GM20431 (cell line): Measurements from ENCODE around the gene CUBN.

Source experiments
- in situ Hi-C: fragments of 300-500 bp; cut with MseI, MboI; formaldehyde crosslinking; loops from one replicate; pipeline ENCODE4 v1.15.0; 2020; ENCODE audit warnings: low sequenced_read_pairs; ENCODE audit not compliant: unreplicated experiment

Gene CUBN

DNA sequence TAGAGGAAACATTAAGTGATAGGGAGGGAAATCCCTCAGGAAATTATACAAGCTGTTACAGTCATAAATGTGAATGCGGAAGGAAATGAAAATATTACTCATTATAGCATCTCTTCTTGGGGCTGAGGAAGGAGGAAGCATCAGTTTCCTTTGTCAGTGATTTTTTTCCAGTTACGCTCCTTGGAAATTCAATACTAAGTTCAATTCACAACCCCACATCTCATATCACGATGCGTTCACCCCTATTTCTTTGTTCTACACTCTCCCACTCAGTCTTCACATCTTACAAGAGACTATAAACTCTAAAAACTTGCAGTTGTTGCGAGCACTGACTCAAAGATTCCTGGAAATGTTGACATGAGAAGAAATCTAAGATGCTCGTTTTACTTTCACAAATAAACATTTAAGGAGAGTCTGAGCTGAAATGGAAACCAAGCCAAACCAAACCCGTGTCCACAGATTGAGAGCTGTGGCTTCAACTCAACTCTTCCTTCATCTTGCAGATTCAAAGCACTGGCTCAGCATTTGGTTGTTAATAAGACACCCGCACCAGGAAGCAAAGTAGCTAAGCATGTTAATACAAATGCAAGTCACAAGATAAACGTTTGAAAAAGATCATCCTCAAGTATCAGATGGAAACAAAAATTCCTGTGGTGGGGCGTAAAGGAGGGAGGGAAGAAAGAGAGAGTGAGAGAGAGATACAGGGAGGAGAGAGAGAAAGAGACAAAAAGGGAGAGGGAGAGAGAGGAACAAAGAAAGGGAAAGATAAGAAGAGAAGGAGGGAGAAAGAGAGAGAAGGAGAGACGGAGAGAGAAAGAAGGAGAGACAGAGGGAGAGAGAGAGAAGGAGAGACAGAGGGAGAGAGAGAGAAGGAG, 162.4 kb downstream of the CUBN start:
- in situ Hi-C loops, result no loop called here

DNA sequence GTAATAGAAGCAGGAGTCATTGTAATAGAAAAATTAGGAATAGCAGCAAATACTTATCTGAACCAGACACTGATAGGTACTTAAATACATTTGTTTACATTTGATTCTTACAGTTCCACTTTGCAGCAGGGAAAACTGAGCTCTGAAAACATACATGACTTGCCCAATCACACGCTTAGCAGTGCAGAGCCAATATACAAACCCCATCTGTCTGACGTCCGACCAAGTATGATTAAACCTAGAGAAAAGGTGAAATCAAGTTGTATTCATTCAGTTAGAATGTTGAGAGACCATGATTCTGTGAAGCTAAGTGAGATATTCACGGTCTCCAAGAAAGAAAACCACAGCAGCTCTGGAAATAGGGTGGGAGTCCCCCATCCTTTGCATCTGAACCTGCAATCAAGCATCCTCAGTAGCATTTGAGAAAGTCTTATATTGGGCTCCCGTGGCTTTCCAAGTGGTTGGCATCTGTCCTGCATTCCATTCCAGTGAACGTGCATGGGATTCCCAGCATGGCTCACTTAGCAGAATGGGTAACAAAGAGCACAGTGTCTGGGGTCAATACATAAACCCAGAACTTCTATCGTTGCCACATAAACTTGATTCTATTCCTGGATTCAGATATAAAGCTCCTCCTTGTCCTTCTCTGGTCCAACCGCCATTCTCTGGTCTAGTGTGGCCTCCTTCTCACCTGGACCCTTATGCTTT, 163.7 kb downstream of the CUBN start:
- in situ Hi-C loops, result no loop called here

DNA sequence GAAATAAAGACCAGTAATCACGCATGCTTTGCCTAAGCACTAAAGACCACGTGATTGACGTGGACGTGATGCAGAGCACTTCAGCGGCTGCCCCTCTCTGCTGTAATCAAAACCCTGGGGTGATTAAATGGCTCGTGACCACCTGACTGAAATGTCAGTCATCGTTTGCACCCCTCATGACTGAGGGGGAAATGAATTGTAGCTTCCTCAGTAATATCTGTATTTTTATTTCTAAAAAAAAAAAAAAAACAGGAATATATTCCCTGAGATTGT, 164.3 kb downstream of the CUBN start:
- in situ Hi-C loops, result no loop called here

DNA sequence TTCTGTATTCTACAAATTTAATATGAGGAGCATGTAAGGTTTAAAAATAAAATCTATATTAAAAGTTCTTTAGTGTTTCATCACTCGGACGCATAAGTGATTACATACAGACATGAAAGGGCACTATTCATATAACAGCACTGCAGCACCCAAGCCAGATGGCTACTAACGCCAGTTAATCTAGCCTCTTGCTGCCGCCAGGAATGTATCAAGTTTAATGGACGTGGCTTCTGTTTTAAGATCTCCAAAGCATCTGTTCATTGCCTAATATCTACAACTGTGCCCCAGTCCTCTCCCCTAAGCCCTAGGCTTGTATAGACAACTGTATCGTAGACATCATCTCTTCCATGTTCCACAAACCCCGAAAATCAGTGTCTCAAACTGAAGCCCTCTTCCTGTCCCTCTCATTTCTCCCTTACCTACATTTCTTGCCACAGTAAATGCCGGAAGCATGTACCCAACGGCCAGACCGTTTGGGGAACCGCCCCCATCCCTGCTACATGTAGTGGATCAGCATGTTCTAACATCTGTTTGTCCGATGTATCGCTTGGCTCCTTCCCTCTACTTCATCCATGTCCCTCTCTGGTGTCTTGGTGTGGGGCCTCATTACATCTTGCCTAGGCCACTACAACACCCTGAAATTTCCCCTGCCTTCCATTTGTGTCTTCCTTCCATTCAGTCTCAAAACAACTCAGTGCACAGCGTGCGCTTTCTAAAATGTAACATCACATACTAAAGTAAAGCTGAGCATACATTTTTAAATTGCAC, 164.9 kb downstream of the CUBN start:
- in situ Hi-C loops, result no loop called here

DNA sequence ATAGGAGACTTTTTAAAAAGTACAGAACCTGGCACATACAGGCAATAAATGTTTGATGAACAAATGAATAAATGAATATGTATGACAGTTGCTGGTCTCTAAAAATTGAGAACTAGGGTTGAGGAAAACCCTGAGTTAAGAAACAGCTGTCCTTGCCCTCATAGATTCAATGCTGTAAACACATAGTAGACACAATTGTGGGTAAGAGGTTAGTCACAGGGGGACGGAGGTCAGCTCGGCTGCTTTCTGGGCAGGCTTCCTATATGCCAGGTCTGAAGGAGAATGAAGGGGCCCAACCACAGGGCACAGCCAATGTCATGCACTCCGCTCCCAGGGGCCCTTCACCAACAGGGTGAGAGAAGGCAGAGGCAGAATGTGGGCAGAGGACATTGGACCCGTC, 169.1 kb downstream of the CUBN start:
- in situ Hi-C loops, result no loop called here

DNA sequence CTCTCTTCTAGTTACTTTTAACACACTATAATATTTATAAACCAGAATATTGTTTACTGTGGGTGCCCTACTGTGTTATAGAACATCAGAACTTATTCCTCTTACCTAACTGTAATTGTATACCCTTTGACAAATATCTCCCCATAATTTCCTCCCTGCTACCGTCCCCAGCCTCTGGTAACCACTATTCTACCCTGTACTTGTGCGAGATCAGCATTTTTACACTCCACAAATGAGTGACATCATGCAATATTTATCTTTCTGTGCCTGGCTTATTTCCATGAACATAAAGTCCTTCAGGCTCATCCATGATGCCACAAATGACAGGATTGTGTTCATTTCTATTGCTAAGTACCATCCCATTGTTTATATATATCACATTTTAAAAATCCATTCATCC, 172.6 kb downstream of the CUBN start:
- in situ Hi-C loops, result no loop called here

DNA sequence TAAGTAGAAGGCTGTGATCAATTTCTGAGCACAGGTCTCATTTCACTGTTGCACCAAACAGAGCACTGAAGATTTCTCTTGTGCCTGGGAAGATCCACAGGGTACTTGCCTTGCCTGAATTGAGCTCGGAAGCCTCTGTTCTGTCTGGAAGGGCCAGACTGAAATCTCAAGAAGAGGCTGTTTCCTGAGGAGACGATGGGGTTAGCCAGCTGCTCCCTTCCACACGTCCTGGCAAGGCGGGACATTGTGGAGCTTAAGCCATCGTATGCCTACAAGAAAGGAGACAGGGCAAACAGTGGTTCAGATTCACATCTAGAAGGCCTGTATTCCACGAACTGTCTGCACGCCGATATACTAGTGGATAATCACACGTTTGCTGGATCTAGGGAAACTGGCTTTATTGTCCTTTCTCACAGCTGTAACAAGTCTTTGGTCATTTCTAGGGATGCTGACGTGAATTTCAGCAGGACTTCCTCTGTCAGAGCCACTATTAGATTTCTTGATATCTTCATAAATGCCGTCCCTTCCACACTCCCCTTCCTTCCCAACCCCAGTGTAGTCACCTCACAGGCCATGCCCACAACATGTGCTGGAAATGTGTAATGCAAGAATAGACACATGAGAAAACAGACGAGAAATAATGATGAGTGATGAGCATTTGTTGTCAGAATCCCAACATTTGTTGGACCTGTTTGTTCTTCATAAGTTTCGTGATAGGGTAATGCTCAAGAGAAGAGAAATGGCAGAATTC, 175.2 kb downstream of the CUBN start:
- in situ Hi-C loops, result no loop called here

DNA sequence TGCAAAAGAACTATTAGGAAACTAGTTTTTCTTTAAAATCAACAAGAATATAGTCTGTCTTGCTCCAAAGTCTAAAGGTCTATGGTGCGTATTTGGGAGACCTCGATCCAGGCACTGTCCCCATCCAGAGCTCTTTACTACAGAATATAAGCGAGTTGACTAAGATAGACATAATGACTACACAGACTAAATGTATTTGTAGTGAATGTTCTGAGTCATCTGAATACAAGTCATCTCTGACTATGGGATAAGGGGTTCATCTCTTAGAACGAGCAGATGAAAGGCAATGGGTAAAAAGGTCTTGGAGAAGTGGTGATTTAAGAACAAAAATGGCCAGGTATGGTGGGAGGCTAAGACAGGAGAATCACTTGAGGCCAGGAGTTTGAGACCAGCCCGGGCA, 176.3 kb downstream of the CUBN start:
- in situ Hi-C loops, result no loop called here

DNA sequence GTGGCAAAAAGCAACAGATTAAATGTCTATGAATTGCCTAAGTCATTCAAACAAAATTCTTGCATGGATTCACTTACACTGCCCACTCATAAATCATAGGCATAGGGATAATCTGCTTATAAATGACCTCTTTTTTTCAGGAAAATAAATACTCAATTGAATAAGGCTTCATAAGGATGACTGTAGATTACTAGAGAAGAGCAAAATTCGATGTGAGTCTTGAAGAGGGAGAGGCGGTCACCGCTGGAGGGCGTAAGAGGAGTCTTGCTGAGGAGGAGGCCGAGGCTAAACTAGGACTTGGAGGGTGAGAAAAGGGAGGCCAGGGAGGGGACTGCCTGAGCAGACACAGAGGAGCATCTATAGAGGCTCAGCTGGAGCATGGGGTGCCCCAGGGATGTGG, 177.0 kb downstream of the CUBN start:
- in situ Hi-C loops, result no loop called here

DNA sequence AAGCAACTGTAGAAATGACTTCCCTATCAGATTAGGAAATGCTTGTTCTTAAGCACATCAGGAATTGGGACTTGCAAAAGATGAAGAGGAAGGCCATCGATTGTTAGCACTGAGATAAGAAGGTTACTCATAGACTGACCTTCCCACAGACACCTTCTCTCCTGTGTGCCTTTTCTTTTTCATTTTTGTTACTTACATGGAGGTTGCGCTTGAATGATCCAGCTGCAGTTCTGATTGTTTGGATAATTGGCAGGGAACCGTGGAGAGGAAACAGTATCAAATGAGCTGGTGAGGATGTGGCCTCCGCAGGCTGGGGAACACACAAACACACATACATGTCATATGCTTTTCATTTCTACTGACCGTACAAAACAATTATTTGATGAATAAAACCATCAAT, 177.5 kb downstream of the CUBN start:
- in situ Hi-C loops, result no loop called here

DNA sequence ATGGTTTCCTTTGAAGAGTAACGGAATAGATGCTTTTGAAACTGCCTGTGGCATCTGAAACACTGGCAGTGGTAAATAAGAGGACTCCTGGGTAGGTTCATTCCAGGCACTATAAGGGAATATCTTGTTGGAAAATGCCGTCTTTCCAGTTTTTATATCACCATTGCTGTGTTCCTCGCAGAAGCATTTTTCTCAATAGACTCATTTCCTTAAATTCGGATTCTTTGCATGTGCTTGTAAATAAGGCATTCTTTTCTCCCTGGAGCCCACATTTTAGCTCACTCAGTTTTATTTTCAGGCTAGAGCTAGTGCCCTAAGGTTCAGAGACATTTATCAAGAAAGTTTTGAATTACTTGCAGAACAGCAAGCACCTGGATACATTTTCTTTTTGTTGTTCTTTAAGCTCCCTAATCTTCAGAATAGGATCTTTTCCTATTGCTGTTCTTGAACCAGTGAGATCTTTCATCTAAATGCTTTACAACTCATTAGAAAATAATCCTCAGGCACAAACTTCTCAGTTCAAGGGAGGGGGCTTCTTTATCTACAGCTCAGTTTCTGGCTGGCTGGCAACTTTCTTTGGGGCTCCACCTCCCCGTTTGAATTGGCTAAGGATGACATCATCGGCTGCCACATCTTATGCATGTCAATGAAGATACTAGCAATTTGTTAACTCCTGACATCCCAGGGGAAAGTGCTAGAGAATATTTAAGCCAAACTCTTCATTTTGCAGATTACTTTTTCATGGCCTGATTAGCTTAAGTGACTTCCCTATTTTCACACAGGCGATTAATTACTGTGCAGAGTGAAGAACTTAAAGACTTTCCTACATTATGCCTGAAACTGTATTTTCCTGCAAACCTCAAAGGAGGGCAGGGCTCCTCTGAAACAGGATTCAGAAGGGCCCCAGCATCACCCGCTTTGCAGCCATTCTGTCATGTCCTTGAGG, 178.7 kb downstream of the CUBN start:
- in situ Hi-C loops, result no loop called here

DNA sequence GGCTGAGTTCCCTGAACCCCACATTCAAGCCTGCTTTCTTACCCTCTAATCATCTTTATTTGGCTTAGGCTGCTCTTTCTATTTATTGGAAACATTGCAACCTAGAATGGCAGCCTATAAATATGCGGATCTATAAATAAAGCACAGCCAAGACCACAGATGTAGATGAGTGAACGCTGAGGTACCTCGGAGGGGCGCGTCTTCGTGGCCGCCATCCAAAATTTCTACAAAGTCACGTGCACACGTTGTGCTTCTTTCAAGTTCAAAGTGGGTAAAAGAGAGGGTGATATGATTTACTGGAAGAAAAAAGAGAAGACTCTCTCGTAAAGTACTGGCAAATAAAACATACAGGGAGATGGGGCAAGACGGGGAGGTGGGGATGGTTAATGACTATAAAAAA, 179.8 kb downstream of the CUBN start:
- in situ Hi-C loops, result no loop called here

DNA sequence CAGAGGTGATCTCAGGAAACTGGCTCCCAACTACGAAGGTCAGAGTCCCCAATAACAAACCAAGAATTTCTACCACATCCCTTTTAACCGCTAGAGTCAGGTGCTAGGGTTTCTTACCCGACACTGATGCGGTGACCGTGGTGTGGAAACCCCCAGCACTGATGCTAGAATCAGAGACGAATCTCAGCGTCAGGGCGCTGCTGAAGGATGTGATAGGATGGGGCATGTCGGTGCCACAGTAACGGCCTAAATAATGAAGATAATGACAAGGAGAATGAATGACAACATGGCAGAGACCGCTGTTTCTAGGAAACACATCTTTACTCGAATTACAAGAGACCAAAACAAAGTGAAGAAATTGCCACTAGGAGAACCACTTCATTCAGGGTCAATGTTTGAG, 181.2 kb downstream of the CUBN start:
- in situ Hi-C loops, result no loop called here

DNA sequence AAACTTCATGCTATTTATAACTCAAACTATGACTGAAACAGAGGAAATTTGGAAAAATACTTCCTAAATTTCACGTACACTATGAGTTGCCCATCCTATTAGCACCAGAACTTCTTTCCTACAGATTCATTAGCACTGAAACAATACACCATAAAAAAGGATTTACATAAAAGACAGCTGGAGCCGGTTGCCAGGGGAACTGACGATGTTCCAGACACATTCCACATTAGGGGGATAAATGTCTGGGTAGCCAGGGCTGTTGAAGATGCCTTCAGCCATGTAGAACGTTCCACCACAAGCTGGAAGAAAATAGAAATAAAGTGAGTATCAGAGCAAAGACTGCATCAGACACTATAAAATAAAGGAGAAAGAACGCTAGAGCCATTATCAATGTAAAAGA, 182.5 kb downstream of the CUBN start:
- in situ Hi-C loops, result no loop called here

DNA sequence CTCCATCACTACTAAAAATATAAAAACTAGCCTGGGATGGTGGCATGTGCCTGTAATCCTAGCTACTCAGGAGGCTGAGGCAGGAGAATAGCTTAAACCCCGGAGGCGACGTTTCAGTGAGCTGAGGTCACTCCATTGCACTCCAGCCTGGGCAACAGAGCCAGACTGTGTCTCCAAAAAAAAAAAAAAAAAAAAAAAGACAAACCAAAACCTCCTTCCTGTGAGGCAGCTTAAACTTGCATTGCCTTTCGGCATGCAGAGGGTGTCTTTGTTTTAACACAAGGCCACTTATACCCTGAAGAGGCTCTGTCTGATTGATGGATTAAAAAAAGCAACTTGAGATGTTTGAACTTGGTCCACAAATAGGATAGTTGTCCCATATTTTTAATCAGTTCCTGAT, 184.0 kb downstream of the CUBN start:
- in situ Hi-C loops, result no loop called here

DNA sequence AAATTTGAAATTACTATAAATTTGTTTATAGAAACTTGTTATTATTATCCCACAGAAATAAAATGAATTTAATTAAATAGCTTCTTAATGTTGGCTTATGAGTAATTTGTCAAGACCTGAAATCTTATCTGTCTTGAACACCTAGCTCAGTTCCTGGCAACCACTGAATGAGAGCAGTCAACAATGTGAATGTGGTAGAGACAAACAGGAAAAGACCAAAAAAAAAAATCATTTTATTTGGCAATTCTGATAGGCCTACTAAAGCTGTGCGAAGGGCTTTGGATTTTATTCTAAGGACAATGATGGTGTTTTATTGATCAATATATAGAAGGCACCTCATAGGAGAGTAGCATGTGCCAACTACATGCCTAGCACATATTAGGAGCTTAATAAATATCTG, 184.6 kb downstream of the CUBN start:
- in situ Hi-C loops, result no loop called here

DNA sequence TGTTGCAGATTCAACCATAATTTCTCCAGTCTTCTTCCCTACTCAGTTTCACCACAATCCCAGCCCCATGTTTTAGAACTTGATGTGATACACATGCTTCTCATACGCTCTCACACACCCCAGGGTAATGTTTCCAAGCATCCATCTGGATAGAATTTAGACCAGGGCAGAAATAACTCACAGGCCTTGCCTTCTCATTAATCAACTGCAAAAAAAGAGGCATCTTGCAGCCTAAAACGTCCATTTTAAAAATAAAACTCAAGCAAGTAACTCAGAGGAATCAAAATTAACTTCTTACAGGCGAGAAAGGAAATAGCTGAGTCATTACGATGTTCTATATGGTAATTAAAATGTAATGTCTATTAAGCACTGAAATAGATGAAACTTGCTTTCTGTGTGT, 185.2 kb downstream of the CUBN start:
- in situ Hi-C loops, result no loop called here

DNA sequence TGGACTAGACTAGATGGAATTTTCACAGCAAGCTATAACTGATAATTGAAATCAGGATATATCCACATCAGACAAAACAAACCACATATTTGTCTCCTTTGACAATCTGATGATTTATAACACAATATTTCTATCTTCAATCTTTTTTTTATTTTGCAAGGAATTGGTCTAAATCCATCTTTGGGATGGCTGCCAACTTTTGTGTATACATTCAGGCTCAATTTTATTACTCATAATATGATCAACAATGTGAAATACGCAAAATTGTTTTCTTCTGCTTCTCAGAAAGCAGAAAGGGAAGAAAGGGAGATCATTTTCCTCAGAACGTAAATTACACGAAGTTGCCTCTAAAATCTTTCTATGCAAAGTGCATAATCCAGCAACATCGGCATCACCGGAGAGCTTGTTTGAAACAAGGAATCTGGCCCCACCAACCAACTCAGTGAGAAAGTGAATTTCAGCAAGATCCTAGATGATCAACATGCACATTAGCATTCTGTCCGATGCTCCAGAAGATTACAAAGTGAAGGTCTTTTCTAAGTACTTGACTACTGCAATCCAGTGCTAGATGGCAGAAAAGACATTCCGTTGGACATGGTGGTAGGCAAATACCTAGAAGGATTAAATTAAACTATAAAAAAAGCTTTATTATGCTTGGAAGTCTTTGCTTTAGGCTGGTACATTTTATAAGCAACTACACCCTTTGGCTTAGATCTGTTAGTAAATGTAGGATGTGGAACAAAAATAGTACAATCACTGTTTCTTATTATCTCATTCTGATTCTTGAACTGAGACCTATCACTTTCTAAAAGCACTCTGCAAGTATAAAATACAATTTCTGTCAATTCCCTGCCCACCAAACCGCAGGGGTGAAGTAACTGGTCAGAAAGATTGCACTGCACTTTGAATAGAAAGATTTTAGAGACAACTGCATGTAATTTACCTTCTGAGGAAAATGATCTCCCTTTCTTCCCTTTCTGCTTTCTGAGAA, 186.0 kb downstream of the CUBN start:
- in situ Hi-C loops, result no loop called here
